Activated T-helper 2 cell treated with anti-CD3 and anti-CD28 coated beads, Interferon-gamma antibody, Interleukin-2, Interleukin-4, amounts not matched to agents 10 μg/mL and 5 μg/mL and 100 μg/mL, durations not matched to agents 14 hours and 24 hours and 36 hours (primary cell): Measurements from ENCODE around the gene ZNF446. TPM values are rescaled to one million over a fixed set of nuclear protein-coding genes. Genes with fewer than 3 reads are reported as not detected.

Experiments used
- DNase-seq: peaks from one replicate; pipeline ENCODE4 v3.0.0; 2021; ENCODE audit warnings: low spot score
- H3K27ac Mint-ChIP-seq: one replicate; pipeline ENCODE4 v1.8.0; 2021; ENCODE audit warnings: mixed read lengths
- H3K27me3 Mint-ChIP-seq: one replicate; pipeline ENCODE4 v1.8.0; 2021; ENCODE audit warnings: low read depth, mixed read lengths
- H3K36me3 Mint-ChIP-seq: one replicate; pipeline ENCODE4 v1.8.0; 2021; ENCODE audit warnings: low read depth, mixed read lengths
- H3K4me1 Mint-ChIP-seq: one replicate; pipeline ENCODE4 v1.8.0; 2021; ENCODE audit warnings: low read depth, mixed read lengths
- H3K4me3 Mint-ChIP-seq: one replicate; pipeline ENCODE4 v1.8.0; 2021; ENCODE audit warnings: low read depth, mild to moderate bottlenecking, moderate library complexity, mixed read lengths
- H3K9me3 Mint-ChIP-seq: one replicate; pipeline ENCODE4 v1.8.0; 2021; ENCODE audit warnings: mixed read lengths
- intact Hi-C: fragments of 100-400 bp; cut with micrococcal nuclease; formaldehyde crosslinking; loops from one replicate; pipeline ENCODE4 v1.15.1; 2023
- total RNA-seq: library from RNA; stranded (reverse); gene quantifications from 2 replicates; pipeline ENCODE4 v1.2.3, GENCODE V29; 2022

The ZNF446 gene
- total RNA-seq, 1 donor from 2014 or later = 6.9 TPM

GRCh38 chr19:58529405-58529804, 53.3 kb downstream of the ZNF446 start:
- intact Hi-C loops = no loop called here
- no peaks in the 10 kb centered on the region for H3K9me3 Mint-ChIP-seq

More at GRCh38 chr19:58529405-58529804, 53.3 kb downstream of the ZNF446 start:
- Mint-ChIP-seq H3K4me1 (no peaks in the 10 kb centered on the region), H3K27ac (no peak overlapping the region), H3K4me3 (no peak overlapping the region), H3K27me3 (peaks cover 5% of the 10 kb centered on the region), H3K36me3 (no peaks in the 10 kb centered on the region)
- DNase-seq = no peak

Other genes starting within 250 kb of the ZNF446 start
- 42.0 and 49.1 TPM in 2 replicates for gene ZNF544, start 247.4 kb upstream of the ZNF446 start, total RNA-seq
- 4.7 and 5.3 TPM in 2 replicates for gene ZNF8, start 197.4 kb upstream of the ZNF446 start, total RNA-seq
- gene ERVK3-1, start 171.0 kb upstream of the ZNF446 start, total RNA-seq = 64.2 and 65.0 TPM in 2 replicates
- gene ZSCAN22, start 149.4 kb upstream of the ZNF446 start, total RNA-seq = 4.6 and 4.9 TPM in 2 replicates
- gene A1BG, start 122.9 kb upstream of the ZNF446 start, total RNA-seq = 11.8 and 13.3 TPM in 2 replicates
- 0.76 and 2.2 TPM in 2 replicates for gene ZNF497, start 113.6 kb upstream of the ZNF446 start, total RNA-seq
- gene ZNF837, start 95.3 kb upstream of the ZNF446 start, total RNA-seq = 1.1 and 1.5 TPM in 2 replicates
- gene RPS5, start 89.1 kb upstream of the ZNF446 start, total RNA-seq = 1,217 and 1,244 TPM in 2 replicates
- 0.57 and 0.91 TPM in 2 replicates for gene RNF225, start 80.7 kb upstream of the ZNF446 start, total RNA-seq
- 11.2 and 12.2 TPM in 2 replicates for gene ZNF584, start 67.7 kb upstream of the ZNF446 start, total RNA-seq
- gene ZNF132, start 36.2 kb upstream of the ZNF446 start, total RNA-seq = 3.2 and 3.4 TPM in 2 replicates
- 9.6 and 11.3 TPM in 2 replicates for gene ZNF324B, start 24.7 kb upstream of the ZNF446 start, total RNA-seq
- 11.6 and 12.3 TPM in 2 replicates for gene ZNF324, start 9.3 kb upstream of the ZNF446 start, total RNA-seq
- 23.0 and 23.5 TPM in 2 replicates for gene SLC27A5, start 35.6 kb downstream of the ZNF446 start, total RNA-seq
- 16.6 and 17.7 TPM in 2 replicates for gene ZBTB45, start 43.5 kb downstream of the ZNF446 start, total RNA-seq
- gene TRIM28, start 67.7 kb downstream of the ZNF446 start, total RNA-seq = 658 and 662 TPM in 2 replicates
- gene CHMP2A, start 78.8 kb downstream of the ZNF446 start, total RNA-seq = 102 and 105 TPM in 2 replicates
- gene UBE2M, start 82.3 kb downstream of the ZNF446 start, total RNA-seq = 133 and 142 TPM in 2 replicates
- 18.8 and 19.0 TPM in 2 replicates for gene MZF1, start 97.0 kb downstream of the ZNF446 start, total RNA-seq